Hypothalamus (tissue), 51 donors: ENCODE measurements around the gene ADA.

Experiments
- DNase-seq, 51 donors: peaks; one replicate each; lab custom pipeline; 2025; lab: John Stamatoyannopoulos, UW

ADA gene

GRCh38 chr20:44627364-44628010 is 24.0 kb downstream of the ADA start:
- no peak for DNase-seq

DNA sequence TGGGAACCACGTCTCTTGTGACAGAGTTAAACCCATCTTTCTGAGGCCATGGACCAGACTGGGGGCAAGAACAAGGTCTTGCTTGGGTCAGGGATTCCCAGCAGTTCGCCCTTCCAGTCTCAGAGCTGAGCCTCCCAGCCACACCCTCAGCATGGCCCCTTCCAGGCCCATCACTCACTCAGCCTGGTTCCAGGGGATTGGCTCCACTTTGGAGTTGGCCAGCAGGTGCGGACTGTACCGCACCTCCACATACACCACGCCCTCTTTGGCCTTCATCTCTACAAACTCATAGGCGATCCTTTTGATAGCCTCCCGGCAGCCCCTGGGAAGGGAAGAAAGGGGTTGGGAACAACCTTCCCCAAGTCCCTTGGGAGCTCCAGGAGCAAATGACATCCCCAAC is 25.2 kb downstream of the ADA start:
- DNase-seq, result no peak

DNA sequence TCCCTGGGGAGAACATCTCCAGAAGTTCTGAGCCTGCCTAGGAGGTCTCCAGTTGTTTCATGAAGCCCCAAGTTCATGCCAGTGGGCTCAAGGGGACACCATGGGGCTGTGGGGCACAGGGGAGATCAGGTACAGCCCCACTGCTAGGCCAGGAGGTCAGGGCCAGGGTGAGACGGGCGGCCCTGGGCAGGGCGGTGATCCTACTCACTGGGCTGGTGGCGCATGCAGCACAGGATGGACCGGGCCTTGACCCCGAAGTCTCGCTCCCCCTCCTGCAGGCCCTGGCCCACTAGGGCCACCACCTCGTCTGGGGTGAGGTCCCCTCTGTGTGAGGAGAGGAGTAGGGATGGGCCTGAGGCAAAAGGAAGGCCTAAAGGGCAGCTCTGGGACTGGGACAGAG is 26.1 kb downstream of the ADA start:
- DNase-seq, result no peak

- no peak for DNase-seq
These were observed 26.7 kb downstream of the ADA start for GRCh38 chr20:44624743-44625271.

DNA sequence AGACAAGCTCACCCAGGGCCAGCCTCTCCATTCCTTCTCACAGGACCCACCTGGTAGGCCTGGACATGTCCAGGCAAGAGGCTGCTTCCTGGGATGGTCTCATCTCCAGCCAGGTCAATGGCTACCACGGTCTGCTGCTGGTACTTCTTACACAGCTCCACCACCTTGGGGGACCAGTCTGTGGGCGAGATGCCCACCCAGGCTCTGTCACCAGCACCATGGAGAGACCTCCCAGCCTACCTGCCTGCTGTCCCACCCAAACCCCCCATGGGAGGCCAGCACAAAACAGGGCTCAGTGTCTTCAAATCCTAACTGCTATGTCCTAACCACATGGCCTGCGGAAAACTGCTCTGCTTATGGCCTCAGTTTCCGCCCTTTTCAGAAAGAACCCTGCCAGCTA is 27.3 kb downstream of the ADA start:
- no peak for DNase-seq

GRCh38 chr20:44622501-44623270 is 28.8 kb downstream of the ADA start:
- no peak for DNase-seq

- DNase-seq, result no peak
These were observed 29.6 kb downstream of the ADA start for GRCh38 chr20:44621939-44622338.

GRCh38 chr20:44621325-44621724 is 30.2 kb downstream of the ADA start:
- DNase-seq, result no peak

DNA sequence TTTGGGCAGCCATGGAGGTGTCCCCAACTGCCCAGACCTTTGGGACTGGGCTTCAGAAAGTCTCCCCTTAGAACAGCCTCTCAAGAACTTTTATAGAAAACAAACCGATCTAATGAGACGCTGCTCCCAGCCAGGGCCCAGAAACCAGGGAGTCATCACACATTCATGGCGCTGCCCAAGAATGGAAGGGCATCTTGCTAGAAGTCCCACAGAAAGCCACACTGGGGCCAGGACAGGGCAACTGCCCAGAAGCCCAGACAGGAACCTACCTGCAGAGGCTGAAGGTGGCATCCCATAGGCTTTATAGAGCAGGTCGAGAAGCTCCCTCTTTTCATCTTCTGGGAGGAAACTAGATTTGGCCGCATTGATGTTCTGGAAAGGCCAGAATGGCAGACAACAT is 31.5 kb downstream of the ADA start:
- no peak for DNase-seq

DNA sequence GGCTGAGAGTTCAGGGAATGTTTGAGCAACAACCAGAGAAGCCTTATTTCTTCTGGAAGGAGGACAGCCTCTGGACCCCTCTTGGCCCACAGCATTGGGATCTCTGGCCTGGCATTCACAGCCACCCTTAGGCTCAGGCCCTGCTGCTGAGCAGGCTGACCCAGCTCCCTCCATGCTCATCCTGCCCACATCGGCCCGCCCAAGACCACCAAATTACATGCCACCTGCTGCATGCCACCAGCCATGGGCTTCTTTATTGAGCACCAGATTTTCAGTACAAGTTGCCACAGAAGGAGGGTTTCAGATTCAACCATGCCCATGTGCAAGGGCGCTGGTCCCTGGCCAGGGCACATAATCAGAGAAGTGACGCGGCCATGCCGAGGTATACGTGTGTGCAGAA is 32.2 kb downstream of the ADA start:
- no peak for DNase-seq

DNA sequence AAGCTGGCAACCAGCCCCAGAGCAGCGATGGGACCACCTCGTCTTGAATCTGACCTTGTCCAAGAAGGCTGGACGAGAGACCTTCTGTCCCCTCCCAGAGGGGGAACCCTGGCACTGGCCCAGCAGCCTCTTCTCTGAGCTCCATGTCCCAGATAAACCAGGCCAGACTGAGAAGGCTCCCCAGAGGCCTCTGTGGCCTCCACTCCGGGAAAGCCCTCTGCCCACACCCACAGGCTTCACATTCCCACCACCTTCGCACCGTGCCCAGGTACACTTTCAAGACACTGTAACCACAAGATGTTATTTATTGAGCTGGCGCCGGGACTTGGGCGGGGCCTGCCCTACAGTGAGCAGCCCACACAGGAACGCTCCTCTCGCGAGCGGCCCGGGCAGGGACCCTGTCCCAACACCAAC is 33.2 kb downstream of the ADA start:
- DNase-seq, result peak in 1 of 51 donors; percentile 14

GRCh38 chr20:44616604-44616964 is 34.9 kb downstream of the ADA start:
- peak in 1 of 51 donors; percentile 52 for DNase-seq

GRCh38 chr20:44615876-44616603 is 35.5 kb downstream of the ADA start:
- peak in 47 of 51 donors; percentile 13 to 97 (median 82) for DNase-seq

GRCh38 chr20:44615169-44615791 is 36.2 kb downstream of the ADA start:
- peak in 8 of 51 donors; percentile 27 to 47 (median 34) for DNase-seq

DNA sequence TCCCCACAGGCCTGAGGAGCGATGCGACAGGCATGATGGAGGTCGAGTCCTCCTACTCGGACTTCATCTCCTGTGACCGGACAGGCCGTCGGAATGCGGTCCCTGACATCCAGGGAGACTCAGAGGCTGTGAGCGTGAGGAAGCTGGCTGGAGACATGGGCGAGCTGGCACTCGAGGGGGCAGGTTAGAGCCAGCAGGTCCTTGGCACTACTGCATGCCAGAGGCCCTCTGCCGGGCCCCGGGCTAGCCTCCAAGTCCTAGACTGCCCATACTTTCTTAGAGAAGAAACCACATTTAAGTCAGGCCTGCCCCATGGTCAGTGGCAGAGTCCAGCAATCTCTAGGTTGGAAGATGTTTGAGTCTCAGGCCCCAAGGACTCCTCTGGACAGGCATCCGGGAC is 37.0 kb downstream of the ADA start:
- DNase-seq, result peak in 26 of 51 donors; percentile 14 to 73 (median 36)

DNA sequence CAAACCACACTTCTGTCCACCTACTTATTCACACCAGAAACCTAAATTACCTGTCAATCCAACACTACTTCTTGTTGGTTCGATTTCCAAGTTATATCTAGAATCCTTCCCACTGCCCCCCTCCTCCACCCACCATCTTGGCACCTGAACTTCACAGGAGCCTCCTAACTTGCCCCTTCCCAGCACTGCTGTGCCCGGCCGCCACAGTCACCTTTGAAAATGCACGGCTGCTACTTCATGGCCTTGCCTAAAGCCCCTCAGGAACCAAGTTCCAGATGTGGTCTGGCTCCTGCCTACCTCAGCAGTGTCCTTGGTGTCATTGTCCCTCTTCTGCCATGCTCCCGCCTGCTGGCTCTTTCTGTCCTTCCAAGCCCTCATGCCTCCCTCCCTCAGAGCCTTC is 37.9 kb downstream of the ADA start:
- no peak for DNase-seq

GRCh38 chr20:44610313-44610962 is 41.1 kb downstream of the ADA start:
- DNase-seq, result no peak

DNA sequence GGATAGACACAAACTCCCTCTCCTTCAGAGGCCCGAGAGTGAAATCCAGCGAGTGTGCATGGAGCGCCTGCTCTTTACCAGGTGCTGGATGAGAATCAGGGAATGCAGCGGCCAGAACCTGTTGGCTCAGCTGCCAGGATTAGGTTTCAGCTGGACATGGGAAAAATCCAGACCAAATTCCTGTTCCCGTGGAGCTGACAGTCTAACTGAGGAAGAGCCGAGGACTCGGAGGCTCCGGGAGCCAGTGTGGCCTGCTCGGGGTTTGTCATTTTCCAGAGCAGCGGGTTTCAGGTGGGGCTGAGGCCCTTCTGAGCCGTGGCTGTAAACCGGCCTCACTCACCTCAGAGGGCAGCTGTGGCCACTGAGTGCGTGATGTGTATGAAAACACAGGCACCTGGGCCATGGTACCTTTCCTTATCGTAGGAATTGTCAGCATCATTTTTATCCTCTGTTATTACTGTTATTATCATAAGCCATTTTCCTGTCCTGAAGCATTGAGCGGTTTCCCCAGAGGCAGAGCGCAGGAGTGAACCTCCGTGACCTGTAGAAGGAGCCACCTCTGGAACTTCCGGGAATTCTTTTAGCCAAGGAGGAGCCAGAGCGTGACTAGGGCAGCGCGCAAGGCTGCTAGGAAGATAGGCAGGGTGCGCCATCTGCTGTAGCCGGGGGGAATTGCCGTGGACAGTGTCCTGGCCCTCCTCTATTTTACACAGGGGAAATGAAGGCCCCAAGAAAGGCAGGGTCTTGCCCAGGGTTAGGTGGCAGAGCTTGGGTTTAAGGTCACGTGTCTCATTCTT is 41.8 kb downstream of the ADA start:
- DNase-seq, result peak in 49 of 51 donors; percentile 29 to 90 (median 72)

DNA sequence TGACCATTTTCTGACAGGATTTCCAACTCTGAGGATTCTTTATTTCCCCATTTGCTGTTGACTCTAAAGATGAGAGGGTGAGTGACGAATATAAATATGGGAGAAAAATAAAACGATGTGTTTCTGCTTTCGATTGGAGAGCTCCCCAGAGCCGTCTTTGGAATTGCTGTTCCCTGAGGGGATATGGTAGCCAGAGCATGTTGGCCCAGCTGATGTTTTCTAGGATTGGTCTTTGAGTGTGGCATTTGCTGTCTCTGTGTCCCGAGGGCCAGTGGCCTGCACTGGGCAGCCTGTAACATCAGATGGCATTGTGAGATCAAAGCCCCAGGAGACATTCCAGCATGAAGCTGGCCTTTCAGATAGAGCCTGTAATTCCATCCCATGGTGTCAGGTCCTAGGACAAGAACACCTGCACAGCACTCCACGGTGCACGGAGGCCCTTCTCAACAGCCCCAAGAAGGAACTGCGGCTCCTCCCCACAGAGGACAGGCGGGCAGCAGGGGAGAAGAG is 42.4 kb downstream of the ADA start:
- no peak for DNase-seq
